Psoas muscle (tissue), 8 donors: ENCODE results near the gene SDHD. TPM values are rescaled to one million over a fixed set of nuclear protein-coding genes. Genes with fewer than 3 reads are reported as not detected.

Experiments used
- ATAC-seq, 4 donors: fragments of 200-7000 bp; cut with Tn5 transposase; one replicate each; pipeline ENCODE4 v1.9.1; 2020; ENCODE audit warnings: moderate library complexity in 3 of 4, mild to moderate bottlenecking in 2 of 4
- DNase-seq, 2 donors: peaks; one replicate each; pipeline ENCODE4 v3.0.0-alpha.2; 2020
- H3K27ac ChIP-seq: fragments of 200-600 bp; one replicate; pipeline ENCODE4 v1.8.0; 2022
- H3K27me3 ChIP-seq, 3 donors: fragments of 200-600 bp in 1 of 3; one replicate each; pipeline versions ENCODE4 v1.6.1 to v1.8.0; 2013 to 2022; ENCODE audit warnings: low read length in 2 of 3, mild to moderate bottlenecking in 2 of 3, moderate library complexity in 1 of 3; ENCODE audit not compliant: insufficient read depth in 3 of 3
- H3K36me3 ChIP-seq, 2 donors: fragments of 200-600 bp in 1 of 2; one replicate each; pipeline versions ENCODE4 v1.6.1 to v1.8.0; 2013 to 2022; ENCODE audit warnings: low read depth in 1 of 2, mild to moderate bottlenecking in 1 of 2, moderate library complexity in 1 of 2; ENCODE audit not compliant: insufficient read depth in 1 of 2
- H3K4me1 ChIP-seq: fragments of 200-600 bp; one replicate; pipeline ENCODE4 v1.8.0; 2022
- H3K4me3 ChIP-seq: fragments of 200-600 bp; one replicate; pipeline ENCODE4 v1.8.0; 2022; ENCODE audit warnings: mild to moderate bottlenecking
- H3K9me3 ChIP-seq: fragments of 200-600 bp; one replicate; pipeline ENCODE4 v1.8.0; 2022
- WGBS, 3 donors: extraction: QIAGEN DNeasy Blood & Tissue Kit; methylation state at CpG; one replicate each; pipeline versions ENCODE4 v1.1.6 to v1.1.7; 2013; 5-methylcytosine and 5-hydroxymethylcytosine counted together
- intact Hi-C, 2 donors: fragments of 100-400 bp; cut with DNase I; formaldehyde crosslinking; loops; one replicate each; pipeline versions ENCODE4 v1.11.0 to v1.14.2; 2022
- polyA plus RNA-seq, 3 donors: library from polyadenylated mRNA; stranded (reverse); fragments of 200-250 nt; gene quantifications; one replicate each; pipeline ENCODE4 v1.2.3, GENCODE V29; 2013
- total RNA-seq, 4 donors: library from RNA; stranded (reverse); fragmentation: NEBNext Ultra II Directional in 2 of 4; extraction: Animal tissue kit (Norgen Biotek cat#: 25700) in 2 of 4; gene quantifications; one replicate each; pipeline versions ENCODE4 v1.2.1 to v1.2.4, GENCODE V29; 2021 to 2023
- TF ChIP-seq, protein P1 (sequence below): fragments of 200-600 bp; IDR thresholded peaks from one replicate; pipeline ENCODE4 v1.8.0; 2022; ENCODE audit warnings: antibody characterized with exemption
- donor health status: healthy with polysubstance abuse.
- donor health status: DM: no; HTN: no; CAD: no; lungs with moderate emphysema.
- donor health status: Bipolar disorder and iron deficiency.
- donor health status: healthy.
- donor health status: DM: yes; HTN: yes; CAD: no.
- donor health status: DM: no; HTN: no; CAD: no.
- donor health status: DM: no; HTN: no; CAD: no.
- donor health status: DM: yes; HTN: yes; CAD: no.

SDHD gene
- total and polyA plus RNA-seq, 7 donors: 168 to 264 (median 219) TPM

- Histone ChIP-seq H3K27ac (no peak overlapping the region), H3K27me3 (no peaks in the 10 kb centered on the region), H3K36me3 (peaks cover 0 to 3% of the 10 kb centered on the region in 2 donors), H3K4me3 (no peak overlapping the region), H3K4me1 (peaks cover 16% of the 10 kb centered on the region), H3K9me3 (no peaks in the 10 kb centered on the region)
- TF ChIP-seq, protein P1, sequence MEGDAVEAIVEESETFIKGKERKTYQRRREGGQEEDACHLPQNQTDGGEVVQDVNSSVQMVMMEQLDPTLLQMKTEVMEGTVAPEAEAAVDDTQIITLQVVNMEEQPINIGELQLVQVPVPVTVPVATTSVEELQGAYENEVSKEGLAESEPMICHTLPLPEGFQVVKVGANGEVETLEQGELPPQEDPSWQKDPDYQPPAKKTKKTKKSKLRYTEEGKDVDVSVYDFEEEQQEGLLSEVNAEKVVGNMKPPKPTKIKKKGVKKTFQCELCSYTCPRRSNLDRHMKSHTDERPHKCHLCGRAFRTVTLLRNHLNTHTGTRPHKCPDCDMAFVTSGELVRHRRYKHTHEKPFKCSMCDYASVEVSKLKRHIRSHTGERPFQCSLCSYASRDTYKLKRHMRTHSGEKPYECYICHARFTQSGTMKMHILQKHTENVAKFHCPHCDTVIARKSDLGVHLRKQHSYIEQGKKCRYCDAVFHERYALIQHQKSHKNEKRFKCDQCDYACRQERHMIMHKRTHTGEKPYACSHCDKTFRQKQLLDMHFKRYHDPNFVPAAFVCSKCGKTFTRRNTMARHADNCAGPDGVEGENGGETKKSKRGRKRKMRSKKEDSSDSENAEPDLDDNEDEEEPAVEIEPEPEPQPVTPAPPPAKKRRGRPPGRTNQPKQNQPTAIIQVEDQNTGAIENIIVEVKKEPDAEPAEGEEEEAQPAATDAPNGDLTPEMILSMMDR: no peak
- intact Hi-C loops: loop anchor here in 1 of 2 donors (5.0 to 10.0 kb wide), 2 partner anchors 40 to 163 kb away; partner anchors contain the start of gene IL18
- 94 to 99% (median 96%) methylated on average over 5 of the region's 5 CpGs for WGBS, 3 donors
- DNase-seq: no peak
- no peak for ATAC-seq
These were observed 35.4 kb downstream of the SDHD start for GRCh38 chr11:112121981-112122615.

GRCh38 chr11:112123129-112123528, 36.5 kb downstream of the SDHD start:
- Histone ChIP-seq H3K27me3 (no peaks in the 10 kb centered on the region), H3K9me3 (no peaks in the 10 kb centered on the region), H3K36me3 (peaks cover 0 to 3% of the 10 kb centered on the region in 2 donors), H3K27ac (no peak overlapping the region), H3K4me1 (peaks cover 12% of the 10 kb centered on the region), H3K4me3 (no peak overlapping the region)
- DNase-seq (no peak), ATAC-seq (no peak)
- intact Hi-C loops: loop anchor here in 1 of 2 donors (5.0 to 10.0 kb wide), 2 partner anchors 39 to 162 kb away; partner anchors contain the start of gene IL18
- WGBS, 3 donors: 82 to 89% (median 86%) methylated on average over 4 of the region's 4 CpGs
- TF ChIP-seq, protein P1: no peak

DNA sequence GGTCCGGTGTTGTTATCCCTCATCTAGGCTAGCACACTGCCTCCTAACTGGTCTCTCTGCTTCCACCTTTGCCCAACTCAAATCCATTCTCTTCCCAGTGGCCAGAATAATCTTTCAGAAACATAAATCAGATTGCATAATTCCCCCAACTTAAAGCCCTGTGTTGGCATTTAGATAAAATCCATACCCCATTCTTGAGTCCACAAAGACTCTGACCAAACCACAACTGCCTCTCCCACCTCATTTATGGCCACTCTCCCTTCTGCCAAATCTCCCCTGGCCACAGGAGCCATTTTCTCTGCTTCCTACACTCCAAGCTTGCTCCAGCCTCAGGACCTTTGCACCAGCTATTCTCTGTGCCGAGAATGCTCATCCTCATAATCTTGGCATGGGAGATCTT, 40.4 kb downstream of the SDHD start:
- H3K9me3 ChIP-seq: no peaks in the 10 kb centered on the region
- TF ChIP-seq, protein P1: no peak
- no peak for ATAC-seq
- peaks cover 10% of the 10 kb centered on the region for H3K4me1 ChIP-seq
- no peak overlapping the region for H3K27ac ChIP-seq
- intact Hi-C loops: loop anchor here in 1 of 2 donors (10.0 kb wide), 1 partner anchor 158 kb away; no protein-coding TSS in a partner anchor
- H3K27me3 ChIP-seq: no peaks in the 10 kb centered on the region
- H3K36me3 ChIP-seq: no peaks in the 10 kb centered on the region
- WGBS, 3 donors: 89 to 98% (median 94%) methylated on average over 2 of the region's 2 CpGs
- DNase-seq: no peak
- H3K4me3 ChIP-seq: no peak overlapping the region

DNA sequence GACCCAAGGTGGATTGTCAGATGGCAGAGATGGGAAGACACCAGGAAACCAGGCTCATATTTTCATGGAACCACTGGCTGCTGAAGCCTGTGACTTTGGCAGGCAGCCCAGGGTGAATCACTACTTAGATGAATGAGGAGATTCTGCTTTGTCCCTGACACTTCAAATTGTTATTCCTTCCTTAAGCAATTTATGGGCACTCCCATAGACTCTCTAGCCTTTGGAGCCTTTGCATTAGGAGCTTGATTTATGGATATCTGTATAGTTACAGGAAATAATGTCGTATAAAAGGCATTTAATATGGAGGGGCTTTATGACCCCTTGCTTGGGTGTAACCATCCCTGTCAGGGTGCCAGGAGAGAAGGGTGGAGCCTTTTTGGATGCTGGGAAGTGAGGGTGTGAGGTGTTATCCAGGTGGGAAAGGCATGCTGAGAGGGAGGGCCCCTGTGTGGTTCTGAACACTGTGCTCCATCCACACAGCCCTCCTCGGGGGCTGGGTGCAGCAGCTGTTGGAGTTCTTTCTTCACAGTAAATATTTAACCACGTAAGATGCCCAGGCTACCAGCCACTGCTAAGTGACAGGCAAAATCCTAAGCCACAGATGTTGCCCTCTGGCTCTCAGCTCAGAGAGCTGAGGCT, 41.9 kb downstream of the SDHD start:
- peak; percentile 55 to 75 (median 64) for ATAC-seq
- TF ChIP-seq, protein P1: no peak
- DNase-seq: peak; percentile 73 to 75
- intact Hi-C loops: loop anchor here in 1 of 2 donors (10.0 kb wide), 1 partner anchor 156 kb away; no protein-coding TSS in a partner anchor
- peaks cover 10% of the 10 kb centered on the region for H3K4me1 ChIP-seq
- no peaks in the 10 kb centered on the region for H3K27me3 ChIP-seq
- H3K27ac ChIP-seq: no peak overlapping the region
- H3K36me3 ChIP-seq: no peaks in the 10 kb centered on the region
- no peaks in the 10 kb centered on the region for H3K9me3 ChIP-seq
- H3K4me3 ChIP-seq: no peak overlapping the region
- WGBS, 3 donors: 47 to 62% (median 50%) methylated on average over 3 of the region's 3 CpGs
